ENCODE measurements around the gene FBXW7. TPM values are rescaled to one million over a fixed set of nuclear protein-coding genes. Genes with fewer than 3 reads are reported as not detected.
A peak's percentile ranks its signal among the peaks of the same experiment; 100 is the strongest.

The FBXW7 gene
- 128 TPM for total RNA-seq

- no peak for TF ChIP-seq CTCF (IDR thresholded peaks at IDR 0.05)
- intact Hi-C loops (cut with DNase I): loop anchor here (1.0 to 5.0 kb wide), 3 partner anchors 243 to 1439 kb away; partner anchors contain the start of genes ARFIP1, GATB, RPS3A and TIGD4
- H3K4me3 ChIP-seq: peak within 1 kb of the TSS; percentile 58 to 97
- peak; percentile 97 to 100 for DNase-seq (ENCODE audit: low spot score in 2 of 2)
- H3K27ac ChIP-seq: peak within 1 kb of the TSS; percentile 92 to 94
- no peaks in the 10 kb centered on the region for H3K27me3 ChIP-seq
- H3K36me3 ChIP-seq: peaks cover 0 to 3% of the 10 kb centered on the region in 2 donors
- no peaks in the 10 kb centered on the region for H3K9me3 ChIP-seq
- peaks cover 0 to 28% of the 10 kb centered on the region in 2 donors for H3K4me1 ChIP-seq
Observed at GRCh38 chr4:152535903-152536544, at the start of gene FBXW7. TSS of gene FBXW7 (minus strand) at chr4:152536092. CDS start at chr4:152411803, 124,289 bp downstream.

DNA sequence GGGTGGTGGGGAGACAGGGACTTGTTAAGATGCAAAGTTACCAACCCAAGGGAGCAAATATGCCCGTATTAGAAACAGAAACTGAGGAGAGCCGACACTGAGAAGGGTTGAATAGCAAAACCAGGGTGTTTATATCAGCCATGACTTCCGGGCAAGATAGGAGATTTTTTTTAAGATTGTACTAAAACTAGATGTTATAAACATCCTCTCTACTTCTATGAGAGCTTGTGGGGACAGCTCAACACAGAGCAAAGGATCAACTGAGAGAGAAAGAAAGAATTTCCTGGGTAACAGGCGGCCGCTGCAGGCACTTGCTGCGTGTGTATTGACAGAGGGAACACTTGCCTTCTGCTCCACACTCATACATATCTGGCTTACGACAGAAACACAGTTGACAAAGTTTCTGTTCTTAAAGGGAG lies 49.1 kb upstream of the FBXW7 start:
- Histone ChIP-seq H3K27me3 (no peaks in the 10 kb centered on the region), H3K27ac (no peak overlapping the region), H3K9me3 (no peaks in the 10 kb centered on the region), H3K4me3 (no peak overlapping the region), H3K4me1 (no peaks in the 10 kb centered on the region), H3K36me3 (no peaks in the 10 kb centered on the region)
- TF ChIP-seq CTCF (IDR thresholded peaks at IDR 0.05): no peak
- no peak for DNase-seq (ENCODE audit: low spot score in 2 of 2)
- intact Hi-C loops (cut with DNase I): no loop called here

DNA sequence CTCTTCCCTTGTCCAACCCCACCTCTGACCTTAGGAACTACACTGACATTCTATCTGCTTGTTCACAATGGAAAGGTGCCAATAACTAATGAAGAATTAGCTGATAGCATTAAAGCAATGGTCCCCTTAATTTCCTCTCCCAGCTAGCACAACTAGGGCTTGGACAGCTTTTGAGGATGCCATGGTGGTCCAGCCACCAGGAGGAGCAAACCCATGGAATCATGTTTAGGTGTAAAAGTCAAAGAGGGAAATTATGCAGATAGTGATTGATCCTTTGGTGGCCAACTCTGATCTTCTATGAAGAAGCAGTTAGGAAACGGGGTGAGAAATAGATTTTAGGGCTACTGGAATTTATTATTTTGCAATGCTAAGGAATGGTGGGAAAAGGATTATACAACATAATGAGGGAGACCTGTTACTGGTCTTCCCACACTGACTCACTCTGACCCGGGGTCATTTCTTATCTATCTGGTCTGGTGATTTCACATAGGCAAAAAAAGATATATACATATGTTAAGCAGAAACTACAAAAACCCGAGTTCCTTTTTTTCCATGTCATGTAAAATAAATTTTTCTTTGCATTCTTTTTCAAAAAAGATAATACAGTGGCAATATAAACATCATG lies 45.8 kb upstream of the FBXW7 start:
- DNase-seq (ENCODE audit: low spot score in 2 of 2): no peak
- Histone ChIP-seq H3K36me3 (no peaks in the 10 kb centered on the region), H3K9me3 (no peaks in the 10 kb centered on the region), H3K4me1 (no peaks in the 10 kb centered on the region), H3K27ac (no peak overlapping the region), H3K4me3 (no peak overlapping the region), H3K27me3 (no peaks in the 10 kb centered on the region)
- intact Hi-C loops (cut with DNase I): no loop called here
- TF ChIP-seq CTCF (IDR thresholded peaks at IDR 0.05): no peak

GRCh38 chr4:152579916-152580315 lies 44.0 kb upstream of the FBXW7 start:
- H3K4me1 ChIP-seq: no peaks in the 10 kb centered on the region
- H3K36me3 ChIP-seq: no peaks in the 10 kb centered on the region
- H3K9me3 ChIP-seq: no peaks in the 10 kb centered on the region
- intact Hi-C loops (cut with DNase I): no loop called here
- no peak for TF ChIP-seq CTCF (IDR thresholded peaks at IDR 0.05)
- no peak for DNase-seq (ENCODE audit: low spot score in 2 of 2)
- no peak overlapping the region for H3K27ac ChIP-seq
- H3K27me3 ChIP-seq: no peaks in the 10 kb centered on the region
- H3K4me3 ChIP-seq: no peak overlapping the region

- Histone ChIP-seq H3K36me3 (no peaks in the 10 kb centered on the region), H3K9me3 (no peaks in the 10 kb centered on the region), H3K4me1 (no peaks in the 10 kb centered on the region), H3K4me3 (no peak overlapping the region), H3K27ac (no peak overlapping the region), H3K27me3 (no peaks in the 10 kb centered on the region)
- intact Hi-C loops (cut with DNase I): no loop called here
- no peak for TF ChIP-seq CTCF (IDR thresholded peaks at IDR 0.05)
- DNase-seq (ENCODE audit: low spot score in 2 of 2): no peak
Observed at GRCh38 chr4:152579107-152579764, 43.3 kb upstream of the FBXW7 start.

Data from ascending aorta (tissue), 2 donors.